SK-N-SH (cell line): ENCODE data around the gene LAMC2. TPM values are rescaled to one million over a fixed set of nuclear protein-coding genes. Genes with fewer than 3 reads are reported as not detected.

Experiments used
- CTCF ChIA-PET: fragments of 300-600, 350-600 bp; formaldehyde crosslinking; extraction: SDS; loops from one replicate; lab custom pipeline; 2021; lab: Yijun Ruan, JAX
- POLR2A ChIA-PET: fragments of 350-600 bp; sonication (Branson Sonifier 250); formaldehyde crosslinking; extraction: SDS; loops from one replicate; lab custom pipeline; 2020; ENCODE audit warnings: antibody characterized with exemption, inconsistent platforms; lab: Yijun Ruan, JAX
- DNase-seq: peaks from one replicate; pipeline ENCODE4 v3.0.0; 2012
- H2AFZ ChIP-seq: fragments of 200-600 bp; sonication (generic); 2 replicates; pipeline ENCODE4 v1.8.1; 2016; ENCODE audit warnings: antibody characterized with exemption, mild to moderate bottlenecking, low read depth
- H3F3A ChIP-seq: fragments of 200-600 bp; sonication (generic); replicated peaks from 2 replicates; pipeline ENCODE3; 2016; ENCODE audit warnings: antibody characterized with exemption, mild to moderate bottlenecking; ENCODE audit not compliant: insufficient read depth
- H3K27ac ChIP-seq, 2 experiments: fragments of 200-500 bp in 1 of 2; fragments of 200-600 bp in 1 of 2; sonication (Bioruptor generic) in 1 of 2; sonication (generic), shearing (Covaris generic) in 1 of 2; 2 replicates each; pipeline versions ENCODE4 v1.5.1 to v1.6.1; 2014 to 2016; ENCODE audit warnings: low read depth in 2 of 2, inconsistent platforms in 1 of 2, low read length in 1 of 2, mild to moderate bottlenecking in 1 of 2, mixed read lengths in 1 of 2
- H3K27me3 ChIP-seq: fragments of 200-600 bp; sonication (generic), shearing (Covaris generic); 2 replicates; pipeline ENCODE4 v1.6.1; 2016; ENCODE audit warnings: mixed run types; ENCODE audit not compliant: insufficient read depth
- H3K36me3 ChIP-seq, 2 experiments: fragments of 200-500 bp in 1 of 2; fragments of 200-600 bp in 1 of 2; sonication (Bioruptor generic) in 1 of 2; sonication (generic) in 1 of 2; replicated peaks in 1 of 2; 2 replicates each; pipeline versions ENCODE3 to v1.5.1; 2014 to 2016; ENCODE audit warnings: low read length in 1 of 2, mild to moderate bottlenecking in 1 of 2; ENCODE audit not compliant: insufficient read depth in 2 of 2, control insufficient read depth in 1 of 2
- H3K4me1 ChIP-seq, 2 experiments: fragments of 200-500 bp in 1 of 2; fragments of 200-600 bp in 1 of 2; sonication (Bioruptor generic) in 1 of 2; sonication (generic), shearing (Covaris generic) in 1 of 2; 2 replicates each; pipeline versions ENCODE4 v1.5.1 to v1.6.1; 2014 to 2016; ENCODE audit warnings: low read depth in 1 of 2, low read length in 1 of 2, mixed run types in 1 of 2; ENCODE audit not compliant: insufficient read depth in 2 of 2, control insufficient read depth in 1 of 2
- H3K4me2 ChIP-seq: fragments of 200-600 bp; sonication (generic), shearing (Covaris generic); 2 replicates; pipeline ENCODE4 v1.6.1; 2017; ENCODE audit warnings: mixed run types
- H3K4me3 ChIP-seq, 2 experiments: fragments of 200-500 bp in 1 of 2; fragments of 200-600 bp in 1 of 2; sonication (Bioruptor generic) in 1 of 2; sonication (generic), shearing (Covaris generic) in 1 of 2; 2 replicates each; pipeline versions ENCODE4 v1.5.1 to v1.8.1; 2014 to 2016; ENCODE audit warnings: low read depth in 2 of 2, inconsistent platforms in 1 of 2, low read length in 1 of 2, mild to moderate bottlenecking in 1 of 2, mixed read lengths in 1 of 2, moderate library complexity in 1 of 2
- H3K79me2 ChIP-seq: fragments of 200-600 bp; sonication (generic); 2 replicates; pipeline ENCODE4 v1.8.1; 2017; ENCODE audit warnings: mild to moderate bottlenecking; ENCODE audit not compliant: insufficient read depth
- H3K9ac ChIP-seq: fragments of 200-600 bp; sonication (generic); 2 replicates; pipeline ENCODE4 v1.6.1; 2017; ENCODE audit warnings: mixed run types
- H3K9me2 ChIP-seq: fragments of 200-600 bp; sonication (generic); 2 replicates; pipeline ENCODE4 v1.6.1; 2017; ENCODE audit warnings: mixed run types
- H3K9me3 ChIP-seq: fragments of 200-600 bp; sonication (generic); 2 replicates; pipeline ENCODE4 v1.6.1; 2017; ENCODE audit warnings: mixed run types, mild to moderate bottlenecking, moderate library complexity
- H4K20me1 ChIP-seq: fragments of 200-600 bp; sonication (generic); 2 replicates; pipeline ENCODE4 v1.6.1; 2017; ENCODE audit warnings: mild to moderate bottlenecking, mixed run types; ENCODE audit not compliant: insufficient read depth
- CTCF ChIP-seq: fragments of 200-600 bp; sonication (generic); IDR thresholded peaks from 2 replicates; pipeline ENCODE4 v1.6.1; 2017; ENCODE audit warnings: antibody characterized with exemption, mild to moderate bottlenecking, moderate library complexity
- EZH2phosphoT487 ChIP-seq: fragments of 200-600 bp; sonication (generic); IDR thresholded peaks from 2 replicates; pipeline ENCODE4 v1.6.1; 2017; ENCODE audit warnings: low read depth, mixed run types, mild to moderate bottlenecking, antibody characterized with exemption, moderate library complexity, borderline replicate concordance
- FOSL2 ChIP-seq: IDR thresholded peaks from 2 replicates; pipeline ENCODE4 v1.4.0; 2012; ENCODE audit warnings: low read depth, mild to moderate bottlenecking, moderate library complexity, borderline replicate concordance
- FOXJ3 ChIP-seq: sonication (generic); formaldehyde crosslinking; IDR thresholded peaks from 2 replicates; pipeline ENCODE4 v1.5.1; 2020; ENCODE audit warnings: mild to moderate bottlenecking, missing genetic modification reagents
- FOXM1 ChIP-seq: IDR thresholded peaks from 2 replicates; pipeline ENCODE4 v1.4.0; 2012; ENCODE audit warnings: low read depth, mild to moderate bottlenecking
- GABPA ChIP-seq: IDR thresholded peaks from 2 replicates; pipeline ENCODE4 v1.4.0; 2012; ENCODE audit warnings: low read depth, mild to moderate bottlenecking
- GATA2 ChIP-seq: sonication (generic); formaldehyde crosslinking; IDR thresholded peaks from 2 replicates; pipeline ENCODE4 v1.5.0; 2020; ENCODE audit warnings: mild to moderate bottlenecking, missing genetic modification reagents
- IRF3 ChIP-seq: fragments of 150-350 bp; IDR thresholded peaks from 2 replicates; pipeline ENCODE4 v1.6.1; 2016; ENCODE audit warnings: mild to moderate bottlenecking, low read depth, low read length
- NFIC ChIP-seq: IDR thresholded peaks from 2 replicates; pipeline ENCODE4 v1.4.0; 2012; ENCODE audit warnings: borderline replicate concordance
- RFX5 ChIP-seq: IDR thresholded peaks from 2 replicates; pipeline ENCODE4 v1.6.1; 2012; ENCODE audit warnings: mild to moderate bottlenecking, improper control_type of control experiment, low read length
- RXRA ChIP-seq: IDR thresholded peaks from 2 replicates; pipeline ENCODE4 v1.4.0; 2012; ENCODE audit warnings: low read depth, mild to moderate bottlenecking, borderline replicate concordance
- TAF1 ChIP-seq: IDR thresholded peaks from 2 replicates; pipeline ENCODE4 v1.6.1; 2012; ENCODE audit warnings: low read depth, mild to moderate bottlenecking, low read length, moderate library complexity, borderline replicate concordance
- TCF12 ChIP-seq: IDR thresholded peaks from 2 replicates; pipeline ENCODE4 v1.4.0; 2012
- USF1 ChIP-seq: IDR thresholded peaks from 2 replicates; pipeline ENCODE4 v1.4.0; 2012; ENCODE audit warnings: low read depth, borderline replicate concordance
- USF2 ChIP-seq: fragments of 150-350 bp; IDR thresholded peaks from 2 replicates; pipeline ENCODE4 v1.6.1; 2017; ENCODE audit warnings: antibody characterized with exemption, low read length, low read depth, borderline replicate concordance
- ZBTB33 ChIP-seq: IDR thresholded peaks from 2 replicates; pipeline ENCODE4 v1.4.0; 2012; ENCODE audit warnings: low read depth, borderline replicate concordance
- WGBS: methylation state at CpG from one replicate; pipeline ENCODE4 v1.1.6; 2017; ENCODE audit warnings: low lambda C conversion rate; 5-methylcytosine and 5-hydroxymethylcytosine counted together
- polyA plus RNA-seq, 3 experiments: library from polyadenylated mRNA; depleted of rRNA; stranded (reverse); fragments of >200 nt; gene quantifications; 2 replicates each; pipeline ENCODE4 v1.2.3, GENCODE V29; 2012

Gene LAMC2
- polyA plus RNA-seq, 1 of the 3 experiments (the other 2 are of a cell fraction) = 0.15 TPM

GRCh38 chr1:183241471-183241870 is 55.4 kb downstream of the LAMC2 start:
- no peaks in the 10 kb centered on the region for H3K27me3 ChIP-seq
- H2AFZ ChIP-seq = no peak overlapping the region
- no peak overlapping the region for H3K4me2 ChIP-seq
- H3K9me3 ChIP-seq = no peaks in the 10 kb centered on the region
- peaks cover 11% of the 10 kb centered on the region for H3F3A ChIP-seq
- 67% methylated on average over 3 of the region's 3 CpGs for WGBS
- H3K4me3 ChIP-seq = no peak overlapping the region
- no peaks in the 10 kb centered on the region for H3K79me2 ChIP-seq
- H3K36me3 ChIP-seq = no peaks in the 10 kb centered on the region
- H4K20me1 ChIP-seq = no peaks in the 10 kb centered on the region
- H3K27ac ChIP-seq = no peak overlapping the region
- 0 out of 4 replicates have a peak, but pooled peaks cover 0 to 3% of the 10 kb centered on the region in 2 experiments for H3K4me1 ChIP-seq
- no peak for DNase-seq
- H3K9me2 ChIP-seq = no peaks in the 10 kb centered on the region
- TF ChIP-seq RFX5 (no peak), USF1 (no peak), EZH2phosphoT487 (no peak), ZBTB33 (no peak), TAF1 (no peak), FOSL2 (no peak), GABPA (no peak), FOXM1 (no peak), IRF3 (no peak), TCF12 (no peak), USF2 (no peak), FOXJ3 (CRISPR knock-in tag) (no peak), CTCF (no peak), GATA2 (no peak), NFIC (no peak), RXRA (no peak)
- CTCF ChIA-PET = interaction anchor here (1.1 to 6.7 kb wide), 2 partner anchors 12 to 17 kb away, joined by 3 to 37 read pairs; no protein-coding TSS in a partner anchor
- POLR2A ChIA-PET = no interaction called here
- no peak overlapping the region for H3K9ac ChIP-seq
